Measurements from ENCODE around the gene ITSN2.

The ITSN2 gene

DNA sequence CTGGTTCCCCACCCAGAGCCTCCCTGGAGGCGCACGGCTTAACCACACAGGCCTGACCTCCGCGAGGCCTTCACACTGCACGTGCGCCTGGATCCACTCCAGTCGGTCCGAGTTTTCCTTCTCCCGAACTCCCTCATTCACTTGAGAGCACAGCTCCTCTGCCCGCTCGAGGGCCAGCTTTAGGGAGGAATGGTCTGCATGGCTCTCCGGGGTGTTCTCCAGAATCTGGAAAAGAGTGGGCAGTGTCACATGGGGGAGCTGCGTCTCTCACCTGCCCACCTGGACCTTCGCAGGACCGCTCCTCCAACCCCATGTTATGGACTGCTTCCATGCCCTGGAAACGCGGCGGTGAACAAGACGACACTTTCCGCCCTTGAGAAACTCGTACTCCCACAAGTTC lies 149.6 kb downstream of the ITSN2 start:
- TF ChIP-seq, protein P1, sequence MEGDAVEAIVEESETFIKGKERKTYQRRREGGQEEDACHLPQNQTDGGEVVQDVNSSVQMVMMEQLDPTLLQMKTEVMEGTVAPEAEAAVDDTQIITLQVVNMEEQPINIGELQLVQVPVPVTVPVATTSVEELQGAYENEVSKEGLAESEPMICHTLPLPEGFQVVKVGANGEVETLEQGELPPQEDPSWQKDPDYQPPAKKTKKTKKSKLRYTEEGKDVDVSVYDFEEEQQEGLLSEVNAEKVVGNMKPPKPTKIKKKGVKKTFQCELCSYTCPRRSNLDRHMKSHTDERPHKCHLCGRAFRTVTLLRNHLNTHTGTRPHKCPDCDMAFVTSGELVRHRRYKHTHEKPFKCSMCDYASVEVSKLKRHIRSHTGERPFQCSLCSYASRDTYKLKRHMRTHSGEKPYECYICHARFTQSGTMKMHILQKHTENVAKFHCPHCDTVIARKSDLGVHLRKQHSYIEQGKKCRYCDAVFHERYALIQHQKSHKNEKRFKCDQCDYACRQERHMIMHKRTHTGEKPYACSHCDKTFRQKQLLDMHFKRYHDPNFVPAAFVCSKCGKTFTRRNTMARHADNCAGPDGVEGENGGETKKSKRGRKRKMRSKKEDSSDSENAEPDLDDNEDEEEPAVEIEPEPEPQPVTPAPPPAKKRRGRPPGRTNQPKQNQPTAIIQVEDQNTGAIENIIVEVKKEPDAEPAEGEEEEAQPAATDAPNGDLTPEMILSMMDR (IDR thresholded peaks at IDR 0.05; ENCODE audit: low read depth, low read length) = no peak

GRCh38 chr2:24210106-24210455 lies 150.3 kb downstream of the ITSN2 start:
- no peak overlapping the region for H3K4me3 ChIP-seq (replicated peaks in 1 of 2; ENCODE audit: low read depth in 2 of 2, low read length in 2 of 2)
- DNase-seq (ENCODE audit: low read depth in 2 of 2) = no peak
- TF ChIP-seq, protein P1 (IDR thresholded peaks at IDR 0.05; ENCODE audit: low read depth, low read length) = no peak

More for the DNA sequence above, 149.6 kb downstream of the ITSN2 start:
- no peak overlapping the region for H3K4me3 ChIP-seq (replicated peaks in 1 of 2; ENCODE audit: low read depth in 2 of 2, low read length in 2 of 2)
- no peak for DNase-seq (ENCODE audit: low read depth in 2 of 2)

- DNase-seq (ENCODE audit: low read depth in 2 of 2) = no peak
- no peak overlapping the region for H3K4me3 ChIP-seq (replicated peaks in 1 of 2; ENCODE audit: low read depth in 2 of 2, low read length in 2 of 2)
- TF ChIP-seq, protein P1 (IDR thresholded peaks at IDR 0.05; ENCODE audit: low read depth, low read length) = no peak
These were observed 150.8 kb downstream of the ITSN2 start for GRCh38 chr2:24209389-24210105.

DNA sequence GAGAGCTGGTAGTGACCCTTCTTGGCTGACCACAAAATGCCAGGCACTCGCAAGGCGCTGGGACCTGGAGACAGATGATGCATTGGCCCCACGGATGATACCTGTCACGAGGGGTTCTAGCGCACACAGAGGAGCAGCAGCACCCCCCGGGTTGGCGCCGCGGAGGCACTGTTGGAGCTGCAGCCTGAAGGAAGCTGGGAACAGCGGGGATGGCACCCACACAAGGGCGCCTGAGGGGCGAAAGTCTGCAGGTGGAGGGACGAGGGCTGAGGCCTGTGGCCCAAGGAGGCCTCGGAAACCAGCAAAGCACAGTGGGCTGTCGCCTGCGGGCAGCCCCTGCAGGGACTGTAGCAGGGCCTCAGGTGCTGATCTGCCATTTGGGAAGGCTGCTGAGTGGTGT lies 151.8 kb downstream of the ITSN2 start:
- DNase-seq (ENCODE audit: low read depth in 2 of 2) = no peak
- TF ChIP-seq, protein P1 (IDR thresholded peaks at IDR 0.05; ENCODE audit: low read depth, low read length) = no peak
- H3K4me3 ChIP-seq (replicated peaks in 1 of 2; ENCODE audit: low read depth in 2 of 2, low read length in 2 of 2) = no peak overlapping the region

GRCh38 chr2:24207359-24207758 lies 153.0 kb downstream of the ITSN2 start:
- no peak for DNase-seq (ENCODE audit: low read depth in 2 of 2)

GRCh38 chr2:24206714-24207113 lies 153.6 kb downstream of the ITSN2 start:
- H3K4me3 ChIP-seq (replicated peaks in 1 of 2; ENCODE audit: low read depth in 2 of 2, low read length in 2 of 2) = no peak overlapping the region

More at GRCh38 chr2:24207359-24207758, 153.0 kb downstream of the ITSN2 start:
- TF ChIP-seq, protein P1 (IDR thresholded peaks at IDR 0.05; ENCODE audit: low read depth, low read length) = no peak
- no peak overlapping the region for H3K4me3 ChIP-seq (replicated peaks in 1 of 2; ENCODE audit: low read depth in 2 of 2, low read length in 2 of 2)

More at GRCh38 chr2:24206714-24207113, 153.6 kb downstream of the ITSN2 start:
- DNase-seq (ENCODE audit: low read depth in 2 of 2) = no peak
- TF ChIP-seq, protein P1 (IDR thresholded peaks at IDR 0.05; ENCODE audit: low read depth, low read length) = no peak
